K562 (cell line): Measurements from ENCODE around the gene MATN1. TPM values are rescaled to one million over a fixed set of nuclear protein-coding genes. Genes with fewer than 3 reads are reported as not detected.

Experiments
- BRF1 ChIP-seq: IDR thresholded peaks from 3 replicates; pipeline ENCODE4 v1.6.1; 2011; ENCODE audit warnings: borderline replicate concordance, mild to moderate bottlenecking; ENCODE audit not compliant: insufficient read length; ENCODE audit errors: extremely low read depth
- CHCHD3 ChIP-seq: fragments of 250-450 bp; sonication (Bioruptor Pico); IDR thresholded peaks from 2 replicates; pipeline ENCODE4 v2.1.2; 2022; ENCODE audit warnings: mild to moderate bottlenecking
- EP300 ChIP-seq: IDR thresholded peaks from 2 replicates; pipeline ENCODE4 v1.6.1; 2012; ENCODE audit warnings: low read length, improper control_type of control experiment
- FOXA3 ChIP-seq, 2 experiments: fragments of 450-650 bp in 1 of 2; sonication (generic) in 1 of 2; formaldehyde crosslinking; IDR thresholded peaks in 1 of 2; conservative IDR thresholded peaks in 1 of 2; 2 replicates each; pipeline versions ENCODE4 v1.4.0 to v1.8.0; 2020 to 2022; ENCODE audit warnings: mild to moderate bottlenecking in 2 of 2, missing genetic modification reagents in 1 of 2
- FOXM1 ChIP-seq, 2 experiments: fragments of 450-650 bp in 1 of 2; sonication (generic) in 1 of 2; formaldehyde crosslinking in 1 of 2; IDR thresholded peaks; 2 replicates each; pipeline versions ENCODE4 v1.6.1 to v1.9.0; 2017 to 2022; ENCODE audit warnings: low read depth in 2 of 2, mild to moderate bottlenecking in 2 of 2, missing genetic modification reagents in 1 of 2, moderate library complexity in 1 of 2
- HDAC1 ChIP-seq, 2 experiments: fragments of 450-650 bp; IDR thresholded peaks; 2 replicates each; pipeline ENCODE4 v1.6.1; 2016 to 2017; ENCODE audit warnings: inconsistent platforms in 1 of 2, mild to moderate bottlenecking in 1 of 2, moderate library complexity in 1 of 2
- HLTF ChIP-seq: fragments of 450-650 bp; IDR thresholded peaks from 2 replicates; pipeline ENCODE4 v1.6.1; 2016
- NCOR1 ChIP-seq: fragments of 450-650 bp; IDR thresholded peaks from 2 replicates; pipeline ENCODE4 v1.6.1; 2016; ENCODE audit warnings: mild to moderate bottlenecking, moderate library complexity
- PRPF4 ChIP-seq: fragments of 200-400 bp; formaldehyde crosslinking; IDR thresholded peaks from one replicate; pipeline ENCODE4 v1.6.1; 2017; ENCODE audit warnings: low read length, low read depth, mild to moderate bottlenecking; ENCODE audit not compliant: insufficient read depth, poor library complexity, severe bottlenecking
- RBM39 ChIP-seq: fragments of 200-400 bp; formaldehyde crosslinking; optimal IDR thresholded peaks from 2 replicates; pipeline ENCODE3; 2018; ENCODE audit warnings: low read depth, low read length
- XRCC4 ChIP-seq: IDR thresholded peaks from one replicate; pipeline ENCODE4 v1.6.1; 2011; ENCODE audit not compliant: insufficient read depth, insufficient read length; ENCODE audit errors: extremely low read depth
- ZC3H11A ChIP-seq: IDR thresholded peaks from 2 replicates; pipeline ENCODE4 v1.6.1; 2012; ENCODE audit warnings: low read depth, low read length, improper control_type of control experiment
- ZC3H4 ChIP-seq: sonication (generic); formaldehyde crosslinking; IDR thresholded peaks from 2 replicates; pipeline ENCODE4 v1.9.0; 2021; ENCODE audit warnings: missing genetic modification reagents, borderline replicate concordance
- ZNF140 ChIP-seq: fragments of 250-450 bp; sonication (Bioruptor Pico); IDR thresholded peaks from 2 replicates; pipeline ENCODE4 v1.8.0; 2021; ENCODE audit warnings: moderate library complexity, mild to moderate bottlenecking, inconsistent platforms
- ZNF384 ChIP-seq: IDR thresholded peaks from 2 replicates; pipeline ENCODE4 v1.6.1; 2012; ENCODE audit warnings: low read depth, low read length, improper control_type of control experiment
- ZNF830 ChIP-seq: fragments of 250-450 bp; sonication (Bioruptor Pico); IDR thresholded peaks from 2 replicates; pipeline ENCODE4 v1.5.0; 2021; ENCODE audit warnings: mild to moderate bottlenecking
- polyA plus RNA-seq, 8 experiments: library from polyadenylated mRNA; depleted of rRNA in 4 of 8; stranded (reverse) in 5 of 8; unstranded in 3 of 8; fragments of >200 nt; fragmentation: Nextera tagmentation in 2 of 8; fragmentation: Illumina TruSeq in 1 of 8; extraction: Ambion mirVana in 2 of 8; extraction: Trizol in 1 of 8; gene quantifications; 2 replicates each; pipeline versions ENCODE4 v1.2.1 to v1.2.3, GENCODE V29; 2011 to 2014; ENCODE audit warnings: inconsistent platforms in 1 of 8, missing spikeins in 1 of 8
- total RNA-seq, 7 experiments: library from RNA; depleted of rRNA in 6 of 7; stranded (reverse); fragments of >200 nt in 6 of 7; fragmentation: Illumina TruSeq in 2 of 7; extraction: Trizol in 2 of 7; gene quantifications; 2 replicates each; pipeline versions ENCODE4 v1.2.1 to v1.2.3, GENCODE V29; 2011 to 2021; ENCODE audit warnings: low replicate concordance in 1 of 7
- TF ChIP-seq, protein P1 (sequence below), 3 experiments: fragments of 200-800 bp in 1 of 3; fragments of 250-450 bp in 1 of 3; fragments of 450-650 bp in 1 of 3; sonication (Bioruptor Pico) in 1 of 3; sonication (Bioruptor generic) in 1 of 3; formaldehyde crosslinking in 1 of 3; IDR thresholded peaks; 2 replicates each; pipeline versions ENCODE4 v1.6.1 to v1.8.0; 2016 to 2022; ENCODE audit warnings: mild to moderate bottlenecking in 2 of 3, missing genetic modification characterization in 2 of 3, missing compliant biosample characterization in 1 of 3, moderate library complexity in 1 of 3
- TF ChIP-seq, protein P2 (sequence below): fragments of 250-450 bp; sonication (Bioruptor Pico); IDR thresholded peaks from 2 replicates; pipeline ENCODE4 v1.5.0; 2021; ENCODE audit warnings: mild to moderate bottlenecking, borderline replicate concordance

MATN1 gene
- total and polyA plus RNA-seq, 9 of the 15 experiments (the other 6 are each of a cell fraction or from before 2014, with no cell fraction given): 0.10 to 2.3 (median 1.2) TPM

DNA sequence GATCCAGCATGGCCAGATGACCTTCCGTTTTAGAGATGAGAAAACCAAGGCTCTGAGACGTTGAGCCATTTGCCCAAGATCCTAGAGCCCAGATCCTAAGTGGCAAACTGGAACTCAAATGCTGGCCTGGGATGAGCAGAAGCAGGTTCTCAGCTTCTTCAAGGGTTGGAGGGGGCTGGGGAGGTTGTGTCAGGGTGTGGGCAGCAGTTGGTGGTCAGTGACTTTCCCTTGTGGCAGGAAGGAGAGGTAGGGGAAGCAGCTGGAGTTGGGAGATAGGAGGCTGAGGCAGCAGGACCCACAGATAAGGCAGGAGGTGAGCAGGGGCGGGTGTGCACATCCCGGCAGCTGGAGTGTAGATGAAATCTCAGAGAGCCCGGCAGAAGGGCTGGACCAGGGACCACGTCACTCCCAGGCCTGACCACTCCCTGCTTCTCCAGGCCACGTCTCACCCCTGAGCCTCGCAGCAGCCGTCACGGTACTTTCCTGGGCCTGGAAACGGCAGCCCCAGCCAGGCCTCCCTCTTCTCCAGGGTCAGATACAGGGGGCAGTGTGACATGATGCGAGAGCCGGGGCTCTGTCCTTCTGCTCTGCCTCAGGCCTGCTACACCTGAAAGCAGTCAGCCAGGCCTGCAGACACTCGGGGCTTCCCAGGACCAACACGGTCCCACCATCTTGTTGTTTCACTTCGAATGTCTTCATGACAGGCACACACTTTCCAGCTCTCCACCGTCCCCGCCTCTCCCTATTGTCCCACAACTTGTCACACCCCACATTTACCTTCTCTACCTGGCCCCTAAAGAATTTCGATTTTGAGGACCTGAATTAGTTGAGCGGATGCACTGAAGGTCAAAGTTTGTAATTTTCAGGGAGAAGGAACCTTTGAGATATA is 45.7 kb upstream of the MATN1 start (continued):
- TF ChIP-seq, protein P1, sequence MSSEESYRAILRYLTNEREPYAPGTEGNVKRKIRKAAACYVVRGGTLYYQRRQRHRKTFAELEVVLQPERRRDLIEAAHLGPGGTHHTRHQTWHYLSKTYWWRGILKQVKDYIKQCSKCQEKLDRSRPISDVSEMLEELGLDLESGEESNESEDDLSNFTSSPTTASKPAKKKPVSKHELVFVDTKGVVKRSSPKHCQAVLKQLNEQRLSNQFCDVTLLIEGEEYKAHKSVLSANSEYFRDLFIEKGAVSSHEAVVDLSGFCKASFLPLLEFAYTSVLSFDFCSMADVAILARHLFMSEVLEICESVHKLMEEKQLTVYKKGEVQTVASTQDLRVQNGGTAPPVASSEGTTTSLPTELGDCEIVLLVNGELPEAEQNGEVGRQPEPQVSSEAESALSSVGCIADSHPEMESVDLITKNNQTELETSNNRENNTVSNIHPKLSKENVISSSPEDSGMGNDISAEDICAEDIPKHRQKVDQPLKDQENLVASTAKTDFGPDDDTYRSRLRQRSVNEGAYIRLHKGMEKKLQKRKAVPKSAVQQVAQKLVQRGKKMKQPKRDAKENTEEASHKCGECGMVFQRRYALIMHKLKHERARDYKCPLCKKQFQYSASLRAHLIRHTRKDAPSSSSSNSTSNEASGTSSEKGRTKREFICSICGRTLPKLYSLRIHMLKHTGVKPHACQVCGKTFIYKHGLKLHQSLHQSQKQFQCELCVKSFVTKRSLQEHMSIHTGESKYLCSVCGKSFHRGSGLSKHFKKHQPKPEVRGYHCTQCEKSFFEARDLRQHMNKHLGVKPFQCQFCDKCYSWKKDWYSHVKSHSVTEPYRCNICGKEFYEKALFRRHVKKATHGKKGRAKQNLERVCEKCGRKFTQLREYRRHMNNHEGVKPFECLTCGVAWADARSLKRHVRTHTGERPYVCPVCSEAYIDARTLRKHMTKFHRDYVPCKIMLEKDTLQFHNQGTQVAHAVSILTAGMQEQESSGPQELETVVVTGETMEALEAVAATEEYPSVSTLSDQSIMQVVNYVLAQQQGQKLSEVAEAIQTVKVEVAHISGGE (CRISPR knock-in tag; IDR thresholded peaks at IDR 0.05): peak in 1 of 3 experiments; percentile 93; a peak in 2 of 6 replicates
- TF ChIP-seq ZNF384: no peak
- TF ChIP-seq HLTF: peak; percentile 100
- peak; percentile 68 to 99; a peak in 3 of 4 replicates for TF ChIP-seq HDAC1 (IDR thresholded peaks at IDR 0.05)
- peak; percentile 99 for TF ChIP-seq FOXM1 (IDR thresholded peaks at IDR 0.05; ENCODE audit: low read depth)
- TF ChIP-seq FOXM1 (CRISPR knock-in tag; IDR thresholded peaks at IDR 0.05; ENCODE audit: low read depth): peak; percentile 71; the same call in 1 of the 2 replicates
- peak; percentile 48 to 75; a peak in 2 of 4 replicates for TF ChIP-seq FOXA3 (CRISPR knock-in tag; conservative IDR thresholded peaks at IDR 0.05 in 1 of 2, IDR thresholded peaks at IDR 0.05 in 1 of 2)
- no peak for TF ChIP-seq XRCC4
- TF ChIP-seq RBM39: no peak
- TF ChIP-seq ZC3H4 (CRISPR knock-in tag): peak; percentile 88; the same call in 1 of the 2 replicates
- TF ChIP-seq CHCHD3 (CRISPR knock-in tag): 0 out of 2 replicates have a peak, but pooled peaks have one; percentile 5
- TF ChIP-seq, protein P2, sequence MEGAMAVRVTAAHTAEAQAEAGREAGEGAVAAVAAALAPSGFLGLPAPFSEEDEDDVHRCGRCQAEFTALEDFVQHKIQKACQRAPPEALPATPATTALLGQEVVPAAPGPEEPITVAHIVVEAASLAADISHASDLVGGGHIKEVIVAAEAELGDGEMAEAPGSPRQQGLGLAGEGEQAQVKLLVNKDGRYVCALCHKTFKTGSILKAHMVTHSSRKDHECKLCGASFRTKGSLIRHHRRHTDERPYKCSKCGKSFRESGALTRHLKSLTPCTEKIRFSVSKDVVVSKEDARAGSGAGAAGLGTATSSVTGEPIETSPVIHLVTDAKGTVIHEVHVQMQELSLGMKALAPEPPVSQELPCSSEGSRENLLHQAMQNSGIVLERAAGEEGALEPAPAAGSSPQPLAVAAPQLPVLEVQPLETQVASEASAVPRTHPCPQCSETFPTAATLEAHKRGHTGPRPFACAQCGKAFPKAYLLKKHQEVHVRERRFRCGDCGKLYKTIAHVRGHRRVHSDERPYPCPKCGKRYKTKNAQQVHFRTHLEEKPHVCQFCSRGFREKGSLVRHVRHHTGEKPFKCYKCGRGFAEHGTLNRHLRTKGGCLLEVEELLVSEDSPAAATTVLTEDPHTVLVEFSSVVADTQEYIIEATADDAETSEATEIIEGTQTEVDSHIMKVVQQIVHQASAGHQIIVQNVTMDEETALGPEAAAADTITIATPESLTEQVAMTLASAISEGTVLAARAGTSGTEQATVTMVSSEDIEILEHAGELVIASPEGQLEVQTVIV (CRISPR knock-in tag): peak; percentile 45; the same call in 1 of the 2 replicates
- peak; percentile 100 for TF ChIP-seq NCOR1
- no peak for TF ChIP-seq ZC3H11A
- peak; percentile 53; the same call in 1 of the 2 replicates for TF ChIP-seq ZNF140 (CRISPR knock-in tag)
- no peak for TF ChIP-seq BRF1
- peak; percentile 100 for TF ChIP-seq EP300
- no peak for TF ChIP-seq PRPF4
- TF ChIP-seq ZNF830 (CRISPR knock-in tag): peak; percentile 79; the same call in 1 of the 2 replicates
